Panc1 (cell line): ENCODE measurements around the gene MXRA8. TPM values are rescaled to one million over a fixed set of nuclear protein-coding genes. Genes with fewer than 3 reads are reported as not detected.

Experiments
- ATAC-seq: fragments of 200-7000 bp; cut with Tn5 transposase; 2 replicates; pipeline ENCODE4 v1.9.1; 2020; ENCODE audit warnings: mild to moderate bottlenecking, moderate library complexity
- BruUV-seq: library from RNA; stranded (reverse); fragments of 400-500 nt; replicated peaks from 2 replicates; lab custom pipeline; 2021; lab: Mats Ljungman, UMichigan
- CTCF ChIA-PET: fragments of 300-600 bp; sonication (Branson Sonifier 250); formaldehyde crosslinking; loops from one replicate; lab custom pipeline; 2022; ENCODE audit warnings: antibody characterized with exemption; lab: Charles Lee
- POLR2A ChIA-PET: fragments of 300-600 bp; sonication (Branson Sonifier 250); formaldehyde crosslinking; loops from one replicate; lab custom pipeline; 2022; ENCODE audit warnings: antibody characterized with exemption; lab: Charles Lee
- DNase-seq: peaks from one replicate; pipeline ENCODE4 v3.0.0-alpha.2; 2010; ENCODE audit warnings: low read depth, low spot score
- H3K27ac ChIP-seq: 2 replicates; pipeline ENCODE4 v1.5.1; 2011; ENCODE audit warnings: mild to moderate bottlenecking, low read length, inconsistent platforms
- H3K27me3 ChIP-seq: fragments of 200-500 bp; sonication (Bioruptor generic); 2 replicates; pipeline ENCODE4 v1.6.0; 2014; ENCODE audit warnings: low read length, inconsistent platforms; ENCODE audit not compliant: control insufficient read depth, insufficient read depth
- H3K36me3 ChIP-seq: fragments of 200-500 bp; sonication (Bioruptor generic); 2 replicates; pipeline ENCODE4 v1.5.1; 2014; ENCODE audit warnings: inconsistent platforms, mild to moderate bottlenecking, low read length, moderate library complexity; ENCODE audit not compliant: control insufficient read depth, insufficient read depth
- H3K4me1 ChIP-seq: 2 replicates; pipeline ENCODE4 v1.5.1; 2011; ENCODE audit warnings: inconsistent platforms, mild to moderate bottlenecking, low read length, moderate library complexity; ENCODE audit not compliant: control insufficient read depth, insufficient read depth
- H3K4me3 ChIP-seq, 2 experiments: 2 replicates each; pipeline ENCODE4 v1.5.1; 2011 to 2012; ENCODE audit warnings: low read depth in 2 of 2, low read length in 2 of 2, mild to moderate bottlenecking in 2 of 2, inconsistent platforms in 1 of 2, moderate library complexity in 1 of 2
- H3K9me3 ChIP-seq: fragments of 200-500 bp; sonication (Bioruptor generic); 2 replicates; pipeline ENCODE4 v1.5.1; 2014; ENCODE audit warnings: low read depth, mild to moderate bottlenecking, inconsistent platforms, low read length, moderate library complexity; ENCODE audit not compliant: control insufficient read depth, insufficient read depth
- CTCF ChIP-seq: fragments of 450-650 bp; IDR thresholded peaks from 2 replicates; pipeline ENCODE4 v1.5.1; 2017; ENCODE audit warnings: mild to moderate bottlenecking
- POLR2AphosphoS5 ChIP-seq: IDR thresholded peaks from 2 replicates; pipeline ENCODE4 v1.6.1; 2012; ENCODE audit warnings: mild to moderate bottlenecking, low read depth, low read length, moderate library complexity
- SIN3A ChIP-seq: IDR thresholded peaks from 2 replicates; pipeline ENCODE4 v1.6.1; 2012; ENCODE audit warnings: low read depth, mild to moderate bottlenecking, low read length, moderate library complexity, borderline replicate concordance; ENCODE audit not compliant: insufficient read depth
- TCF7L2 ChIP-seq: IDR thresholded peaks from 2 replicates; pipeline ENCODE4 v1.6.1; 2011; ENCODE audit warnings: mild to moderate bottlenecking, low read depth, low read length, inconsistent platforms
- in situ Hi-C: cut with HindIII; loops from 2 replicates; pipeline ENCODE4 v1.10.0; 2016; ENCODE audit warnings: low sequenced_read_pairs, low pct_unique_long_range_greater_than_20kb
- intact Hi-C: fragments of 100-400 bp; cut with micrococcal nuclease; formaldehyde crosslinking; loops from one replicate; pipeline ENCODE4 v1.10.0; 2022; ENCODE audit not compliant: unreplicated experiment
- total RNA-seq: library from RNA; stranded (reverse); gene quantifications from one replicate; pipeline ENCODE4 v1.2.1, GENCODE V29; 2021; ENCODE audit not compliant: unreplicated experiment
- TF ChIP-seq, protein P1 (sequence below), 2 experiments: IDR thresholded peaks; 2 replicates each; pipeline ENCODE4 v1.6.1; 2011 to 2012; ENCODE audit warnings: low read depth in 2 of 2, control low read depth in 1 of 2, low read length in 1 of 2, mild to moderate bottlenecking in 1 of 2, moderate library complexity in 1 of 2; ENCODE audit not compliant: insufficient read depth in 1 of 2

MXRA8 gene
- total RNA-seq, 1 experiment from 2014 or later = 96.0 TPM

DNA sequence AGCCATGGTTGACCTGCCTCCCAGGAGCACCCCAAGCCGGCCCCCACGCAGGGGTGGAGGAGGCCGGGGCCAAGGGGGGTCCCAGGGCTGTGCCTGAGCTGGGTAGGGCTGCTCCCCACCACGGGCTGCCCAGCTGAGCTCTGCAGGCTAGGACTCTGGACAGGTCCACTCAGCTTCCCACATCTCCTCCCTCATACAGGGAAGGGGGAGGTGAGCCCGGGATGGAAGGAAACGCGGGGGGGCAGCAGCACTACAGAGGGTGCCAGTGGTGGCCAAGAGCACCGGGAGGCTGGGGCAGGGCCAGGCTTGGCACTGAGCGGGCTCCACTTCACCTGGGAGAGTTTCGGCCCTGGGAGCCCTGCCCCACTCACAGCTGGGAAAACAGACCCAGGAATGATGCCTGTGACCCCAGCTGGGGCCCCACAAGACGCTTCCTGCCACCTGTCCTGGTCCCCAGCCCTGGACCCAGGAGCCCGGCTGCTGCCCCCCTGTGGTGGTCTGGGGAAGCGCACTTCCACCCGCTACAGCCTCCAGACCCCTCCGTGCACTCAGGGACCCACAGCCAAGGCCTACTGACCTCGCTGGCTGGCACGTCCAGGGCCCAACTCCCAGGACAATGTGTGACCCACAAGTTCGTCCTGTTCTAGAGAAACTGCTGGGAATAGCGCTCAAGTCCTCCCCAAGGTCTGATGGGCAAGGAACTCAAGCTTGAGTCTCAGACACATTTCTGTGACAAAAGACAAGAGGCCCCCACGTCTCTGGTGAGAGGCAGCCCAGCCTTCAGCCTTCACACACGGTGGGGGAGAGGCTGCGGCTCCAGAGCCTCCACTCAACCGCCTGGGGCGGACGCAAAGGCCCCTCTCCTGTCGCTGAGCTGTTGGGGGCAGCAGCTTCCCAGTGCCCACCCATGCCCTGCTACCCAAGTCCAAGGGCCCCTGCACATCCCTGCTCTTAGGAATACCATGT, 13.7 kb upstream of the MXRA8 start:
- no peak overlapping the region for H3K4me3 ChIP-seq
- no peaks in the 10 kb centered on the region for H3K27me3 ChIP-seq
- peaks cover 32% of the 10 kb centered on the region for H3K4me1 ChIP-seq
- H3K9me3 ChIP-seq = no peaks in the 10 kb centered on the region
- H3K27ac ChIP-seq = peak overlapping the region; percentile 70; the same call in 1 of the 2 replicates
- ChIA-PET POLR2A (no interaction called here), CTCF (interaction anchor here (0.9 to 1.8 kb wide), 3 partner anchors 26 to 97 kb away, joined by 3 to 8 read pairs (median 3); no protein-coding TSS in a partner anchor)
- ATAC-seq (peak; percentile 69), DNase-seq (peak; percentile 32)
- peaks cover 16% of the 10 kb centered on the region; the same call in 1 of the 2 replicates for H3K36me3 ChIP-seq
- intact Hi-C loops (no loop called here), in situ Hi-C loops (no loop called here)
- TF ChIP-seq TCF7L2 (no peak), CTCF (peak; percentile 98), SIN3A (no peak), POLR2AphosphoS5 (peak; percentile 47; the same call in 1 of the 2 replicates)
- TF ChIP-seq, protein P1, sequence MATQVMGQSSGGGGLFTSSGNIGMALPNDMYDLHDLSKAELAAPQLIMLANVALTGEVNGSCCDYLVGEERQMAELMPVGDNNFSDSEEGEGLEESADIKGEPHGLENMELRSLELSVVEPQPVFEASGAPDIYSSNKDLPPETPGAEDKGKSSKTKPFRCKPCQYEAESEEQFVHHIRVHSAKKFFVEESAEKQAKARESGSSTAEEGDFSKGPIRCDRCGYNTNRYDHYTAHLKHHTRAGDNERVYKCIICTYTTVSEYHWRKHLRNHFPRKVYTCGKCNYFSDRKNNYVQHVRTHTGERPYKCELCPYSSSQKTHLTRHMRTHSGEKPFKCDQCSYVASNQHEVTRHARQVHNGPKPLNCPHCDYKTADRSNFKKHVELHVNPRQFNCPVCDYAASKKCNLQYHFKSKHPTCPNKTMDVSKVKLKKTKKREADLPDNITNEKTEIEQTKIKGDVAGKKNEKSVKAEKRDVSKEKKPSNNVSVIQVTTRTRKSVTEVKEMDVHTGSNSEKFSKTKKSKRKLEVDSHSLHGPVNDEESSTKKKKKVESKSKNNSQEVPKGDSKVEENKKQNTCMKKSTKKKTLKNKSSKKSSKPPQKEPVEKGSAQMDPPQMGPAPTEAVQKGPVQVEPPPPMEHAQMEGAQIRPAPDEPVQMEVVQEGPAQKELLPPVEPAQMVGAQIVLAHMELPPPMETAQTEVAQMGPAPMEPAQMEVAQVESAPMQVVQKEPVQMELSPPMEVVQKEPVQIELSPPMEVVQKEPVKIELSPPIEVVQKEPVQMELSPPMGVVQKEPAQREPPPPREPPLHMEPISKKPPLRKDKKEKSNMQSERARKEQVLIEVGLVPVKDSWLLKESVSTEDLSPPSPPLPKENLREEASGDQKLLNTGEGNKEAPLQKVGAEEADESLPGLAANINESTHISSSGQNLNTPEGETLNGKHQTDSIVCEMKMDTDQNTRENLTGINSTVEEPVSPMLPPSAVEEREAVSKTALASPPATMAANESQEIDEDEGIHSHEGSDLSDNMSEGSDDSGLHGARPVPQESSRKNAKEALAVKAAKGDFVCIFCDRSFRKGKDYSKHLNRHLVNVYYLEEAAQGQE (IDR thresholded peaks at IDR 0.05; ENCODE audit: insufficient read depth in 1 of 2, low read depth in 2 of 2, low read length in 1 of 2) = no peak
- BruUV-seq = no TSS peak

DNA sequence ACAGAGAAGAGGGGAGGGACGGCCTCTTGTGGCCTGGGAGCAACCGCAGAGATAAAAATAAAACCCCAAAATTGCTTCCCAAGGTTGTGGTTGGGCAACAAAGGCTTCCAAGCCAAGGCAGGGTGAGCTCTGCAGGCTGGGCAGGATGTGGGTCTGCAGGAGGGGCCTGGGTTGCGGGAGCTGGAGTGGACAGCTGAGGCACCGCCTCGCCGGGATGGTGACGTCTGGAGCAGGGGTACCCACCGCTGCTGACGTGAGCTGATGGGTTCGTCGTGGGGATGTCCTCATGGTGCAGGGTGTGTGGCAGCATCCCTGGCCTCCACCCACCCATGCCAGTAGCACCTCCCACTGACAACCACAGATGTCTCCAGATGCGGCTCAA, 13.0 kb upstream of the MXRA8 start:
- Histone ChIP-seq H3K27me3 (no peaks in the 10 kb centered on the region), H3K36me3 (peaks cover 16% of the 10 kb centered on the region; the same call in 1 of the 2 replicates), H3K4me1 (peaks cover 26% of the 10 kb centered on the region), H3K27ac (no peak overlapping the region), H3K9me3 (no peaks in the 10 kb centered on the region), H3K4me3 (no peak overlapping the region)
- in situ Hi-C loops = no loop called here
- ChIA-PET CTCF (interaction anchor here (0.9 to 1.8 kb wide), 3 partner anchors 26 to 98 kb away, joined by 3 to 8 read pairs (median 3); no protein-coding TSS in a partner anchor), POLR2A (interaction anchor here (0.6 kb wide), 1 partner anchor 388 kb away, joined by 3 read pairs; no protein-coding TSS in a partner anchor)
- DNase-seq (no peak), ATAC-seq (no peak)
- TF ChIP-seq POLR2AphosphoS5 (no peak), CTCF (no peak), TCF7L2 (no peak), SIN3A (no peak)
- TF ChIP-seq, protein P1 (IDR thresholded peaks at IDR 0.05; ENCODE audit: insufficient read depth in 1 of 2, low read depth in 2 of 2, low read length in 1 of 2) = no peak
- intact Hi-C loops = no loop called here
- no TSS peak for BruUV-seq
